RCC 7860 (cell line): Measurements from ENCODE around the gene ASTN2.

Source experiments
- DNase-seq: peaks from one replicate; pipeline ENCODE4 v3.0.0-alpha.2; 2015; ENCODE audit warnings: low spot score
- FAIRE-seq: peaks from 2 replicates; lab custom pipeline; 2012; peaks lifted over from hg19 to GRCh38; lab: Jason Lieb, UNC

Gene ASTN2

GRCh38 chr9:117306032-117306431, 108.8 kb downstream of the ASTN2 start:
- no peak for DNase-seq
- no peak for FAIRE-seq

- FAIRE-seq (peak; percentile 88), DNase-seq (peak; percentile 53)
Measured at GRCh38 chr9:117305454-117305853, 109.4 kb downstream of the ASTN2 start.

- DNase-seq: no peak
- FAIRE-seq: no peak
Measured at GRCh38 chr9:117304549-117304948, 110.3 kb downstream of the ASTN2 start.

- no peak for DNase-seq
- FAIRE-seq: no peak
Measured at GRCh38 chr9:117303643-117304230, 111.1 kb downstream of the ASTN2 start.

GRCh38 chr9:117302487-117302886, 112.4 kb downstream of the ASTN2 start:
- DNase-seq (no peak), FAIRE-seq (no peak)

GRCh38 chr9:117300371-117301110, 114.3 kb downstream of the ASTN2 start:
- DNase-seq (no peak), FAIRE-seq (no peak)

GRCh38 chr9:117296453-117296852, 118.4 kb downstream of the ASTN2 start:
- FAIRE-seq: no peak
- no peak for DNase-seq

- FAIRE-seq (no peak), DNase-seq (no peak)
Measured at GRCh38 chr9:117293206-117294114, 121.4 kb downstream of the ASTN2 start.

- FAIRE-seq (no peak), DNase-seq (no peak)
Measured at GRCh38 chr9:117290856-117291622, 123.8 kb downstream of the ASTN2 start.

- FAIRE-seq (no peak), DNase-seq (no peak)
Measured at GRCh38 chr9:117290306-117290840, 124.5 kb downstream of the ASTN2 start.

GRCh38 chr9:117286245-117286644, 128.6 kb downstream of the ASTN2 start:
- FAIRE-seq: no peak

GRCh38 chr9:117284414-117284813, 130.4 kb downstream of the ASTN2 start:
- DNase-seq: no peak
- FAIRE-seq: no peak

More at GRCh38 chr9:117286245-117286644, 128.6 kb downstream of the ASTN2 start:
- DNase-seq: no peak

- no peak for DNase-seq
Measured at GRCh38 chr9:117282541-117282940, 132.3 kb downstream of the ASTN2 start.

GRCh38 chr9:117278471-117279035, 136.3 kb downstream of the ASTN2 start:
- DNase-seq: no peak
- FAIRE-seq: no peak

More at GRCh38 chr9:117282541-117282940, 132.3 kb downstream of the ASTN2 start:
- FAIRE-seq: no peak

- DNase-seq (no peak), FAIRE-seq (no peak)
Measured at GRCh38 chr9:117278020-117278419, 136.8 kb downstream of the ASTN2 start.

GRCh38 chr9:117276444-117276843, 138.4 kb downstream of the ASTN2 start:
- FAIRE-seq: no peak
- no peak for DNase-seq

GRCh38 chr9:117273612-117274011, 141.2 kb downstream of the ASTN2 start:
- FAIRE-seq: no peak
- DNase-seq: no peak

- FAIRE-seq (no peak), DNase-seq (no peak)
Measured at GRCh38 chr9:117268847-117269446, 145.9 kb downstream of the ASTN2 start.

- DNase-seq (no peak), FAIRE-seq (no peak)
Measured at GRCh38 chr9:117266855-117267497, 147.9 kb downstream of the ASTN2 start.
